Astrocyte (in vitro differentiated cells and primary cell): ENCODE data around the gene GRM7. TPM values are rescaled to one million over a fixed set of nuclear protein-coding genes. Genes with fewer than 3 reads are reported as not detected.

Experiments used
- DNase-seq: peaks from one replicate; pipeline ENCODE4 v3.0.0-alpha.2; 2010; ENCODE audit warnings: low read depth
- FAIRE-seq: peaks from 2 replicates; lab custom pipeline; 2011; peaks lifted over from hg19 to GRCh38; lab: Jason Lieb, UNC
- H2AFZ ChIP-seq: 2 replicates; pipeline ENCODE4 v1.6.0; 2012; ENCODE audit warnings: low read depth, low read length, inconsistent platforms
- H3K27ac ChIP-seq: 2 replicates; pipeline ENCODE4 v1.5.1; 2011; ENCODE audit warnings: low read depth, low read length, inconsistent platforms
- H3K27me3 ChIP-seq: 2 replicates; pipeline ENCODE4 v1.6.0; 2011; ENCODE audit warnings: low read length, inconsistent platforms; ENCODE audit not compliant: insufficient read depth
- H3K36me3 ChIP-seq: 2 replicates; pipeline ENCODE4 v1.5.1; 2011; ENCODE audit warnings: low read length, inconsistent platforms; ENCODE audit not compliant: insufficient read depth
- H3K4me1 ChIP-seq: 2 replicates; pipeline ENCODE4 v1.5.1; 2011; ENCODE audit warnings: low read length, inconsistent platforms; ENCODE audit not compliant: insufficient read depth
- H3K4me2 ChIP-seq: 2 replicates; pipeline ENCODE4 v1.6.0; 2012; ENCODE audit warnings: low read length, inconsistent platforms
- H3K4me3 ChIP-seq: 2 replicates; pipeline ENCODE4 v1.5.1; 2011; ENCODE audit warnings: low read depth, mild to moderate bottlenecking, low read length, inconsistent platforms; ENCODE audit not compliant: insufficient read depth
- H3K79me2 ChIP-seq: 2 replicates; pipeline ENCODE4 v1.6.0; 2012; ENCODE audit warnings: mild to moderate bottlenecking, low read length, inconsistent platforms; ENCODE audit not compliant: insufficient read depth
- H3K9ac ChIP-seq: 2 replicates; pipeline ENCODE4 v1.6.0; 2012; ENCODE audit warnings: mild to moderate bottlenecking, low read length, inconsistent platforms
- H3K9me3 ChIP-seq: 2 replicates; pipeline ENCODE4 v1.5.1; 2012; ENCODE audit warnings: low read depth, mild to moderate bottlenecking, low read length, inconsistent platforms; ENCODE audit not compliant: insufficient read depth
- H4K20me1 ChIP-seq: 2 replicates; pipeline ENCODE4 v1.6.0; 2012; ENCODE audit warnings: low read length, inconsistent platforms; ENCODE audit not compliant: insufficient read depth
- H3K27ac Mint-ChIP-seq: one replicate; pipeline ENCODE4 v1.8.0; 2021; ENCODE audit warnings: mild to moderate bottlenecking, mixed read lengths; ENCODE audit not compliant: unreplicated experiment
- H3K27me3 Mint-ChIP-seq: one replicate; pipeline ENCODE4 v1.8.0; 2021; ENCODE audit warnings: low read depth, mixed read lengths; ENCODE audit not compliant: unreplicated experiment
- H3K36me3 Mint-ChIP-seq: one replicate; pipeline ENCODE4 v1.8.0; 2021; ENCODE audit warnings: low read depth, mixed read lengths; ENCODE audit not compliant: unreplicated experiment
- H3K4me1 Mint-ChIP-seq: one replicate; pipeline ENCODE4 v1.8.0; 2021; ENCODE audit warnings: low read depth, mixed read lengths; ENCODE audit not compliant: unreplicated experiment
- H3K4me3 Mint-ChIP-seq: one replicate; pipeline ENCODE4 v1.8.0; 2021; ENCODE audit warnings: mild to moderate bottlenecking, moderate library complexity, mixed read lengths; ENCODE audit not compliant: unreplicated experiment
- H3K9me3 Mint-ChIP-seq: one replicate; pipeline ENCODE4 v1.8.0; 2021; ENCODE audit warnings: mild to moderate bottlenecking, mixed read lengths; ENCODE audit not compliant: unreplicated experiment
- EZH2 ChIP-seq: IDR thresholded peaks from 2 replicates; pipeline ENCODE4 v1.6.1; 2012; ENCODE audit warnings: mild to moderate bottlenecking, low read length, inconsistent platforms; ENCODE audit not compliant: insufficient read depth
- total RNA-seq: library from RNA; stranded (reverse); gene quantifications from 2 replicates; pipeline ENCODE4 v1.2.1, GENCODE V29; 2021
- TF ChIP-seq, protein P1 (sequence below): IDR thresholded peaks from 2 replicates; pipeline ENCODE4 v1.5.1; 2011; ENCODE audit warnings: low read depth, mild to moderate bottlenecking, inconsistent platforms, low read length, moderate library complexity; ENCODE audit not compliant: insufficient read depth

The GRM7 gene
- total RNA-seq, 1 donor from 2014 or later: not detected

DNA sequence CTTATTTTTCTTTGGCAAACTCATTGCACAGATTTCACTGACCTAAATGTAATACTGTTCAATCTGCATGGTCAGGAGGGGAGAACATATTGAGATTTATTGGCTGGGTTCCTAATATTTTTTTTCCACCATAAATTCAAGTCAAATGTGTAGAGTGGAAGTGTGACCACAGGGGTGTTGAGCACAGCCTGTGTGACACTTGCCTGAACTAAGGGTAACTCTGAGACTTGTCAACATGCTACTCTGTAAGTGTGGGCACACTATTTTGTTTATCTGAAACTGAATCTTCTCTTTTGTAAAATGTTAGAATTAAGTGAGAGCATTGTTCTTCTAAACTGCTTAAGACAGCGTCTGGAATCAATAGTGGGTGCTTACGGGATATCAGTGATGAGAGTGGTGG, 516.2 kb downstream of the GRM7 start:
- Histone ChIP-seq H3K4me2 (no peak overlapping the region), H2AFZ (no peak overlapping the region), H3K79me2 (no peaks in the 10 kb centered on the region), H4K20me1 (no peaks in the 10 kb centered on the region), H3K27ac (no peak overlapping the region), H3K4me1 (peaks cover 4% of the 10 kb centered on the region), H3K9ac (no peak overlapping the region), H3K36me3 (no peaks in the 10 kb centered on the region), H3K4me3 (no peak overlapping the region), H3K27me3 (no peaks in the 10 kb centered on the region), H3K9me3 (no peaks in the 10 kb centered on the region)
- no peaks in the 10 kb centered on the region for H3K27me3 Mint-ChIP-seq
- H3K4me3 Mint-ChIP-seq: no peak overlapping the region
- no peaks in the 10 kb centered on the region for H3K4me1 Mint-ChIP-seq
- H3K9me3 Mint-ChIP-seq: no peaks in the 10 kb centered on the region
- DNase-seq (no peak), FAIRE-seq (no peak)
- TF ChIP-seq, protein P1, sequence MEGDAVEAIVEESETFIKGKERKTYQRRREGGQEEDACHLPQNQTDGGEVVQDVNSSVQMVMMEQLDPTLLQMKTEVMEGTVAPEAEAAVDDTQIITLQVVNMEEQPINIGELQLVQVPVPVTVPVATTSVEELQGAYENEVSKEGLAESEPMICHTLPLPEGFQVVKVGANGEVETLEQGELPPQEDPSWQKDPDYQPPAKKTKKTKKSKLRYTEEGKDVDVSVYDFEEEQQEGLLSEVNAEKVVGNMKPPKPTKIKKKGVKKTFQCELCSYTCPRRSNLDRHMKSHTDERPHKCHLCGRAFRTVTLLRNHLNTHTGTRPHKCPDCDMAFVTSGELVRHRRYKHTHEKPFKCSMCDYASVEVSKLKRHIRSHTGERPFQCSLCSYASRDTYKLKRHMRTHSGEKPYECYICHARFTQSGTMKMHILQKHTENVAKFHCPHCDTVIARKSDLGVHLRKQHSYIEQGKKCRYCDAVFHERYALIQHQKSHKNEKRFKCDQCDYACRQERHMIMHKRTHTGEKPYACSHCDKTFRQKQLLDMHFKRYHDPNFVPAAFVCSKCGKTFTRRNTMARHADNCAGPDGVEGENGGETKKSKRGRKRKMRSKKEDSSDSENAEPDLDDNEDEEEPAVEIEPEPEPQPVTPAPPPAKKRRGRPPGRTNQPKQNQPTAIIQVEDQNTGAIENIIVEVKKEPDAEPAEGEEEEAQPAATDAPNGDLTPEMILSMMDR: no peak
- TF ChIP-seq EZH2: no peak
- H3K27ac Mint-ChIP-seq: no peak overlapping the region
- H3K36me3 Mint-ChIP-seq: no peaks in the 10 kb centered on the region

GRCh38 chr3:7381741-7382140, 520.8 kb downstream of the GRM7 start:
- H3K9me3 Mint-ChIP-seq: peaks cover 2% of the 10 kb centered on the region
- Histone ChIP-seq H3K36me3 (no peaks in the 10 kb centered on the region), H3K4me1 (peaks cover 11% of the 10 kb centered on the region), H3K9ac (no peak overlapping the region), H3K27ac (no peak overlapping the region), H2AFZ (no peak overlapping the region), H3K9me3 (no peaks in the 10 kb centered on the region), H3K27me3 (no peaks in the 10 kb centered on the region), H3K4me3 (no peak overlapping the region), H3K79me2 (no peaks in the 10 kb centered on the region), H4K20me1 (no peaks in the 10 kb centered on the region), H3K4me2 (peak overlapping the region; percentile 58)
- H3K27ac Mint-ChIP-seq: no peak overlapping the region
- no peak for DNase-seq
- no peak overlapping the region for H3K4me3 Mint-ChIP-seq
- no peak for FAIRE-seq
- TF ChIP-seq, protein P1: no peak
- no peak for TF ChIP-seq EZH2
- H3K36me3 Mint-ChIP-seq: no peaks in the 10 kb centered on the region
- H3K4me1 Mint-ChIP-seq: no peaks in the 10 kb centered on the region
- H3K27me3 Mint-ChIP-seq: no peaks in the 10 kb centered on the region

DNA sequence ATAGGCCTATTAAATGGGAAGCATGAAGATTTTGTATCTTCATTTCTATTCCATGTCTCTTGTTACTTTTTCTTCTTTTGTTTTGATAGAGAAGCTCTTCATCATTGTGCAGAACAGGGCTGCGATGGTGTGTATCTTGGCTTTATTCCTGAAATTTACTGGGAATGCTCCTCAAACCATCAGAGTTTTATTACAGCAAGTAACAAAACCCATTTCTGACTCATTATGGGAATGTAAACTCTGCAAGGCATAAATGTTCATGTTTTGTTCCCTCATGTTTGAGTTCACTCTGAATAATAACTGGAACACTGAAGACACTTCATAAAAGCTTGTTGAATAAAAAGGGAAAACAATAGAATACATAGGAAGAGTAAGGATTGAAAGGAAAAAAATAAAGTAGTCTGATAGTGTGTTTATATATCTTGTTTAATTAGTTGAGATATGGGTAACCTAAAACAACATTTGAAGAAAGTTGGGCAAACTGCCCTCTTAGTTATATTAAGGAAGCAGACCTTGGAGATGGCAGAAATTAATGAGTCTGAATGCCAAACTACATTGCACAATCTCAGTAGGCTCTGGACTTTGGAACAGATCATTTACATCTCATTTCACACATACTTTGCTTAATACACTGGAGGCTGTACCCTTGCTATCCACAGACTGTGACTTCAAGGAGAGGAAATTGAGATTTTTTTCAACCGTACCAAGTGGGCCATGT, 521.5 kb downstream of the GRM7 start:
- Histone ChIP-seq H3K4me1 (peaks cover 11% of the 10 kb centered on the region), H3K4me2 (peak overlapping the region; percentile 58), H3K36me3 (no peaks in the 10 kb centered on the region), H3K27ac (peak overlapping the region; percentile 34), H3K79me2 (no peaks in the 10 kb centered on the region), H3K27me3 (no peaks in the 10 kb centered on the region), H4K20me1 (no peaks in the 10 kb centered on the region), H3K4me3 (no peak overlapping the region), H3K9ac (no peak overlapping the region), H2AFZ (no peak overlapping the region), H3K9me3 (no peaks in the 10 kb centered on the region)
- TF ChIP-seq EZH2: no peak
- TF ChIP-seq, protein P1: no peak
- no peaks in the 10 kb centered on the region for H3K27me3 Mint-ChIP-seq
- H3K36me3 Mint-ChIP-seq: no peaks in the 10 kb centered on the region
- DNase-seq: peak; percentile 95
- H3K27ac Mint-ChIP-seq: no peak overlapping the region
- H3K4me1 Mint-ChIP-seq: no peaks in the 10 kb centered on the region
- H3K9me3 Mint-ChIP-seq: peaks cover 2% of the 10 kb centered on the region
- no peak for FAIRE-seq
- H3K4me3 Mint-ChIP-seq: no peak overlapping the region
